GM12873 (cell line): Measurements from ENCODE around the gene ZDHHC17.
A peak's percentile ranks its signal among the peaks of the same experiment; 100 is the strongest.

Experiments used
- CTCF ChIP-seq: IDR thresholded peaks from 2 replicates; pipeline ENCODE4 v1.5.1; 2012; ENCODE audit warnings: low read depth, mild to moderate bottlenecking, moderate library complexity, low read length, control low read depth; ENCODE audit not compliant: insufficient read depth; ENCODE audit errors: missing control alignments

ZDHHC17 gene

GRCh38 chr12:76879710-76880518, 116.0 kb downstream of the ZDHHC17 start:
- peak; percentile 1 for TF ChIP-seq CTCF

DNA sequence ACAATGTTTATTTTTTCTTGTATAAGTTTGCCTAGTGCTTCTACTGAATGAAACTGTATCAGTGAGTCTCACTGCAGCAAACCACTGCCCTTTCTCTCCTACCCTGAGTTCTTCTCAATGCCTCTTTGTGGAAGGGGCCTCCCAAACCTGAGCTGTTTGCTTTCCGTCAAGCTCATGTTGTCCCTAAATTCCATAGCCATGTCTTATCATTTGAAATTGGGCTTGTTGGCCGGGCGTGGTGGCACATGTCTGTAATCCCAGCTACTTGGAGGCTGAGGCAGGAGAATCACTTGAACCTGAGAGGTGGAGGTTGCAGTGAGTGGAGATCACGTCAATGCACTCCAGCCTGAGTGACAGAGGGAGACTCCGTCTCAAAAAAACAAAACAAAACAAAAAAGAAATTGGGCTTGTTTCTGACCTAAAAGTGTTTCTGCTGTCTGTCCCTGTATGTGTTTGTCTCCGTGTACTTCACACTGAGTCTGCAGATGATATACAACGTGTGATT, 116.7 kb downstream of the ZDHHC17 start:
- no peak for TF ChIP-seq CTCF

- TF ChIP-seq CTCF, result no peak
Observed at GRCh38 chr12:76881142-76881541, 117.2 kb downstream of the ZDHHC17 start.

- TF ChIP-seq CTCF, result no peak
Observed at GRCh38 chr12:76882367-76882766, 118.5 kb downstream of the ZDHHC17 start.

- no peak for TF ChIP-seq CTCF
Observed at GRCh38 chr12:76883151-76883550, 119.2 kb downstream of the ZDHHC17 start.

- TF ChIP-seq CTCF, result no peak
Observed at GRCh38 chr12:76883811-76884210, 119.9 kb downstream of the ZDHHC17 start.

GRCh38 chr12:76888775-76889174, 124.9 kb downstream of the ZDHHC17 start:
- no peak for TF ChIP-seq CTCF
